ENCODE results near the gene INF2. TPM values are rescaled to one million over a fixed set of nuclear protein-coding genes. Genes with fewer than 3 reads are reported as not detected.

INF2 gene
- total RNA-seq, 4 donors from 2014 or later = 44.6 to 102 (median 64.7) TPM

DNA sequence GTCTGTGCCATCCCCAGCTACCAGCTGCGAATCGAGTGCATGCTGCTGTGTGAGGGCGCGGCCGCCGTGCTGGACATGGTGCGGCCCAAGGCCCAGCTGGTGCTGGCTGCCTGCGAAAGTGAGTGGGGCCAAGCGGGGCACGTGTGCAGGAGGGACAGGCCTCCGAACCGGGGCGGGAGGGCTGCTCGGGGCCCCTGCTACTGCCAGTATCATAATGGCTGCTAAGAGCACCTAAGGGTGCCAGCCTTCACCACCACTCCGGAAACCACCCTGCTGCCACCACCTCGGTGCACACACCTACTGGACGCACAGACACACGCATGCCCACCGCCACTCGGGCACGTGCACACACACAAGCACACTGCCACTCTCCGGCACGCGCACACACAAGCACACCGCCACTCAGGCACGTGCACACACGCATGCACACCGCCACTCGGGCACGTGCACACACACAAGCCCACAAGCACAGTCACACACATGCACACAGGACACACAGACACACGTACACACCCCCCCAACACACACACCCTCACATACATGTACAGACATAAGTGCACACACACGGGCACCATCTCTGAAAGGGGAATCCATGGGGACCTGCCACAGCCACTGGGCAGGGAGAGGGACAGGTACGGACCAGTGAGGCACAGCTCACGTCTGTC is 20.8 kb downstream of the INF2 start:
- no peaks in the 10 kb centered on the region for H3K9me3 ChIP-seq
- peaks cover 0 to 81% of the 10 kb centered on the region in 2 donors for H3K36me3 ChIP-seq
- 86 to 92% methylated on average over 5 to 12 of the region's 34 CpGs for WGBS, 2 donors (ENCODE audit: low coverage in 1 of 2)
- H3K27ac ChIP-seq = no peak overlapping the region
- peaks cover 0 to 38% (median 3%) of the 10 kb centered on the region in 3 donors for H3K4me1 ChIP-seq
- ATAC-seq = no peak
- TF ChIP-seq EP300 (IDR thresholded peaks at IDR 0.05) (no peak), POLR2A (IDR thresholded peaks at IDR 0.05) (no peak), POLR2AphosphoS5 (IDR thresholded peaks at IDR 0.05) (no peak)
- TF ChIP-seq, protein P1, sequence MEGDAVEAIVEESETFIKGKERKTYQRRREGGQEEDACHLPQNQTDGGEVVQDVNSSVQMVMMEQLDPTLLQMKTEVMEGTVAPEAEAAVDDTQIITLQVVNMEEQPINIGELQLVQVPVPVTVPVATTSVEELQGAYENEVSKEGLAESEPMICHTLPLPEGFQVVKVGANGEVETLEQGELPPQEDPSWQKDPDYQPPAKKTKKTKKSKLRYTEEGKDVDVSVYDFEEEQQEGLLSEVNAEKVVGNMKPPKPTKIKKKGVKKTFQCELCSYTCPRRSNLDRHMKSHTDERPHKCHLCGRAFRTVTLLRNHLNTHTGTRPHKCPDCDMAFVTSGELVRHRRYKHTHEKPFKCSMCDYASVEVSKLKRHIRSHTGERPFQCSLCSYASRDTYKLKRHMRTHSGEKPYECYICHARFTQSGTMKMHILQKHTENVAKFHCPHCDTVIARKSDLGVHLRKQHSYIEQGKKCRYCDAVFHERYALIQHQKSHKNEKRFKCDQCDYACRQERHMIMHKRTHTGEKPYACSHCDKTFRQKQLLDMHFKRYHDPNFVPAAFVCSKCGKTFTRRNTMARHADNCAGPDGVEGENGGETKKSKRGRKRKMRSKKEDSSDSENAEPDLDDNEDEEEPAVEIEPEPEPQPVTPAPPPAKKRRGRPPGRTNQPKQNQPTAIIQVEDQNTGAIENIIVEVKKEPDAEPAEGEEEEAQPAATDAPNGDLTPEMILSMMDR (IDR thresholded peaks at IDR 0.05) = no peak
- no peaks in the 10 kb centered on the region for H3K27me3 ChIP-seq
- H3K4me3 ChIP-seq = no peak overlapping the region

DNA sequence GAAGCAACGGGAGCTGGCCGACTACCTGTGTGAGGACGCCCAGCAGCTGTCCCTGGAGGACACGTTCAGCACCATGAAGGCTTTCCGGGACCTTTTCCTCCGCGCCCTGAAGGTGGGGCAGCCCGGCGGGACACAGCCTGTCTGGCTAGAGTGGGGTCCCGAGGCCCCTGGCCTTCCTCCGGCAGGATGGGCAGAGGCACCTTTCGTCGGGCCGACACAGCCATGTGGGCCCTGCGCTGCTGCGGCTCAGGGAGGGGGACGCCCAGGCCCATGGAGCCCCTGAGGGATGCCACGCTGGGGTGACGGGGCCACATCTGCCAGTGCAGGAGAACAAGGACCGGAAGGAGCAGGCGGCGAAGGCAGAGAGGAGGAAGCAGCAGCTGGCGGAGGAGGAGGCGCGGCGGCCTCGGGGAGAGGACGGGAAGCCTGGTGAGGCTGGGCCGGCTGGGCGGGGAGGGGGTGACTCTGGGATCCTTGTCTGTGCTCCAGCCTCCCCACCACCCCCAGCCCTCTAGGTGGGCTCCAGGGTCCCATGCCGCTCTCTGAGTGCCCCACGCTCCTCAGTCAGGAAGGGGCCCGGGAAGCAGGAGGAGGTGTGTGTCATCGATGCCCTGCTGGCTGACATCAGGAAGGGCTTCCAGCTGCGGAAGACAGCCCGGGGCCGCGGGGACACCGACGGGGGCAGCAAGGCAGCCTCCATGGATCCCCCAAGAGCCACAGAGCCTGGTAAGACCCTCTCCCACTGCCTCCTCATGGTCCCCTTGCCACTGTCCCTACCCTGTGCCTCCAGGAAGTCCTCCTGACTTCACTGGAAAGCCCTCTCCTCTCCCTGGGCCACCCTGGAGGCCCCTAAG is 23.7 kb downstream of the INF2 start:
- Histone ChIP-seq H3K9me3 (no peaks in the 10 kb centered on the region), H3K4me3 (no peak overlapping the region), H3K27me3 (no peaks in the 10 kb centered on the region), H3K36me3 (peaks cover 0 to 89% of the 10 kb centered on the region in 2 donors), H3K4me1 (peaks cover 0 to 32% (median 3%) of the 10 kb centered on the region in 3 donors), H3K27ac (no peak overlapping the region)
- ATAC-seq = no peak
- TF ChIP-seq POLR2A (IDR thresholded peaks at IDR 0.05) (no peak), POLR2AphosphoS5 (IDR thresholded peaks at IDR 0.05) (no peak), EP300 (IDR thresholded peaks at IDR 0.05) (no peak)
- TF ChIP-seq, protein P1 (IDR thresholded peaks at IDR 0.05) = no peak
- WGBS, 2 donors (ENCODE audit: low coverage in 1 of 2) = 100% methylated on average over 3 of the region's 40 CpGs; no CpG with 5 or more reads in 1 of the 2 donors

DNA sequence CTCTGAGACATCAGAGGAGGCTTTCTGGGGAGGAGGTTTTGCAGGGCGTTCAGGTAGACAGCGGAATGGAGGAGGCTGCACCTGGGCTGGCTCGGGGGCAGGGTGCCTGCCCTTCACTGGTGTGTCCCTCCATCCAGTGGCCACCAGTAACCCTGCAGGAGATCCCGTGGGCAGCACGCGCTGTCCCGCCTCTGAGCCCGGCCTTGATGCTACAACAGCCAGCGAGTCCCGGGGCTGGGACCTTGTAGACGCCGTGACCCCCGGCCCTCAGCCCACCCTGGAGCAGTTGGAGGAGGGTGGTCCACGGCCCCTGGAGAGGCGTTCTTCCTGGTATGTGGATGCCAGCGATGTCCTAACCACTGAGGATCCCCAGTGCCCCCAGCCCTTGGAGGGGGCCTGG is 24.6 kb downstream of the INF2 start:
- ATAC-seq = no peak

DNA sequence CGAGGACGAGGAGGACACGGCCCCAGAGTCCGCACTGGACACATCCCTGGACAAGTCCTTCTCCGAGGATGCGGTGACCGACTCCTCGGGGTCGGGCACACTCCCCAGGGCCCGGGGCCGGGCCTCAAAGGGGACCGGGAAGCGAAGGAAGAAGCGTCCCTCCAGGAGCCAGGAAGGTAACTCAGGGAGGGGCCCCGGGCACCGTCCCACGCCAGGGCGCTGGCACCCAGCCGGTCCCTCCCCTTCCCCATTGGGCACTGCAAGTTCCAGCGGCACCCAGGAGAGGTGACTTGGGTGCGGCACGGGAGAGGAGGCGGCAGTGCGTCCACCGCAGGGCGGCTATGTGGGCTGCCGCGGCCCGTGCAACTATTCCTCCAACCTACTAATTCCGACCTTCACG is 25.3 kb downstream of the INF2 start:
- peaks cover 0 to 99% of the 10 kb centered on the region in 2 donors for H3K36me3 ChIP-seq
- H3K4me1 ChIP-seq = peaks cover 0 to 17% (median 0%) of the 10 kb centered on the region in 3 donors
- TF ChIP-seq, protein P1 (IDR thresholded peaks at IDR 0.05) = no peak
- TF ChIP-seq POLR2AphosphoS5 (IDR thresholded peaks at IDR 0.05) (no peak), EP300 (IDR thresholded peaks at IDR 0.05) (no peak), POLR2A (IDR thresholded peaks at IDR 0.05) (no peak)
- 100% methylated on average over 1 of the region's 31 CpGs; no CpG with 5 or more reads in 1 of the 2 donors for WGBS, 2 donors (ENCODE audit: low coverage in 1 of 2)
- no peak for ATAC-seq
- H3K4me3 ChIP-seq = no peak overlapping the region
- no peak overlapping the region for H3K27ac ChIP-seq
- H3K27me3 ChIP-seq = no peaks in the 10 kb centered on the region
- no peaks in the 10 kb centered on the region for H3K9me3 ChIP-seq

More for the DNA sequence above, 24.6 kb downstream of the INF2 start:
- WGBS, 2 donors (ENCODE audit: low coverage in 1 of 2) = no CpG with 5 or more reads among the region's 16 CpGs
- H3K4me1 ChIP-seq = peaks cover 0 to 23% (median 0%) of the 10 kb centered on the region in 3 donors
- no peak overlapping the region for H3K4me3 ChIP-seq
- TF ChIP-seq, protein P1 (IDR thresholded peaks at IDR 0.05) = no peak
- TF ChIP-seq POLR2AphosphoS5 (IDR thresholded peaks at IDR 0.05) (no peak), POLR2A (IDR thresholded peaks at IDR 0.05) (no peak), EP300 (IDR thresholded peaks at IDR 0.05) (no peak)
- H3K27ac ChIP-seq = no peak overlapping the region
- no peaks in the 10 kb centered on the region for H3K27me3 ChIP-seq
- H3K9me3 ChIP-seq = no peaks in the 10 kb centered on the region
- H3K36me3 ChIP-seq = peaks cover 0 to 98% of the 10 kb centered on the region in 2 donors

Data from gastroesophageal sphincter (tissue), 4 donors.